NCI-H2227 (cell line): Measurements from ENCODE around the gene VSTM1.

Experiments used
- DNase-seq: peaks from one replicate; lab custom pipeline; 2025; ENCODE audit not compliant: unreplicated experiment; lab: John Stamatoyannopoulos, UW

The VSTM1 gene

DNA sequence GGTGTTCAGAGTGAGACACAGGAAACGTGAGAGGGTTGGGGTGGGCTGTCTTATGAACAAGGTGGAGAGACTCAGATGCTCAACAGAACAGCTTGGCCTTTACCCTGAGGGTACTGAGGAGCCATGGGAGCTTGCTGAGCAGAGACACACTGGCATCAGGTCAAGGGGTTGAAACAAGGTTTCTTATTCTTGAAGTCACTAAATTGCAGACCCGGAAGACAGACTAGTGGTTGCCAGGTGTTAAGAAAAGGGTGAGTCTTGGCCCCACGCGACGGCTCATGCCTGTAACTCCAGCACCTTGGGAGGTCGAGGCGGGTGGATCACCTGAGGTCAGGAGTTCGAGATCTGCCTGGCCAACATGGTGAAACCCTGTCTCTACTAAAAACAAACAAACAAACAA lies 49.8 kb downstream of the VSTM1 start:
- DNase-seq, result no peak

GRCh38 chr19:54011507-54012211 lies 52.0 kb downstream of the VSTM1 start:
- DNase-seq, result no peak

GRCh38 chr19:54010474-54010873 lies 53.2 kb downstream of the VSTM1 start:
- no peak for DNase-seq

- no peak for DNase-seq
Observed at GRCh38 chr19:54009440-54009839, 54.3 kb downstream of the VSTM1 start.

DNA sequence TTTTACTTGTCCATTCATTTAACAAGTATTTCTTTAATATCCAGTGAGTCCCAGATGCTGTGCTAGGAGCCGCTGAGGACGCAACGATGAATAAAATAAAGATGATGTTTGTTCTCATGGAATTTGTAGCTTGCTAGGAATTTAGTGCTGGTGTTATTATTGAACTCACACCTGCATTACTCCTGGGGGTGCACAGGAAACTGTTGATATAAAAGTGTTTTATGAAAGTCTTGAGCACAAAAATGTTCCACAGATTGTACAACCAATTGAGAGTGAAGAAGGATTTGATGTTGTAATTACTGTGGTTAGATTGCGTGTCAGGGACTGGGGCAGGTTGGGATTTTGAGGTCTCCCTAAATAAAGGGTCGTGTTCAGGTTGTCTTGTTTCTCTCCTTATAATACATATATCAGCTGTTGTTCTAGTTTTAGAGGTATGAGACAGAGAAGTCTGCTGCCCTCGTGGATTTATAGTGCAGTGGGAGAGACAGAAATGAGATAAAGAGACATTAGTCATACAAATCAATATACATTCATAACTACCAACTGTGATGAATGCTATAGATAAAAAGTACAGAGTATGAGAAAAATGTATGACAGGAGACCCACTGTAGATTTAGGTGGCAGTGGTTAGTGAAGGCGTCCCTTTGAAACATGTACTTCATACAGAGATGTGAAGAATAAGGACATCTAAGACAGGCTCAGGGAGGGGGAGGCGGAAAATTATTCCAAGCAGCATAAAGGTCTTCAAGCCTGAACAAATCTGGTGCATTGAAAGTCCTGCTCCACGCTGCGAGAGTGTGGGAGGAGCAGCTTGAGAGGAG lies 61.0 kb downstream of the VSTM1 start:
- DNase-seq, result no peak

DNA sequence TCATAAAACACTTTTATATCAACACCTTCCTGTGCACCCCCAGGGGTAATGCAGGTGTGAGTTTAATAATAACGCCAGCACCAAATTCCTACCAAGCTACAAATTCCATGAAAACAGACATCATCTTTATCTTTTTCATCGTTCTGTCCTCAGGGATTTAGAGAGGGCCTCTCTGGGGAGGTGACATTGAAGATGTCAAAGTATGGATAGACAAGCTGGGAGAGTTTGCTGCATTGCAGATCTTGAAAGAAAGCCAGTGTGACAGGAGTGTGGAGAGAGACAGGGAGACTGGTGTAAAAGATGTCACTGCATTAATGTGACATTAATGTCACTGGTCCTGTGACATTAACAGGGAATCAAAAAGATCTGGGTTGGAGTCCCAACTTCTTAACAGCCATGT lies 62.2 kb downstream of the VSTM1 start:
- DNase-seq, result no peak

- no peak for DNase-seq
Observed at GRCh38 chr19:53999694-54000093, 64.0 kb downstream of the VSTM1 start.

- no peak for DNase-seq
Observed at GRCh38 chr19:53998223-53998622, 65.5 kb downstream of the VSTM1 start.

GRCh38 chr19:53994811-53995210 lies 68.9 kb downstream of the VSTM1 start:
- no peak for DNase-seq

DNA sequence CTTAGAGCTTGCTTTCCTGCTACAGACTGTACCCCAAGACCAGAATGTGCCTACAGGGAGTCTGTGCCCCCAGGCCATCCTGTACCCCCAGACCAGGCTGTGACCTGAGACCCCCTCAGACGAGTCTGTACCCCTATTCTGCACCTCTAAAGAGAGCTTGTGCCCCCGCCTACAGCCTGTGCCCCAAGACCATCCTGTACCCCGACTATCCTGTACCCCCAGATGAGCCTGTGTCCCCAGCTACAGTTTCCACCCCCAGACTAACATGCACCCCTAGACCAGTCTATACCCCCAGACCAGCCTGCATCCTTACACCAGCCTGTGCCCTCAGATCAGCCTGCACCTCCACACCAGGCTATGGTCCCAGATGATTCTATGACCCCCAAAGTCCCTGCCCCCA lies 70.2 kb downstream of the VSTM1 start:
- no peak for DNase-seq

DNA sequence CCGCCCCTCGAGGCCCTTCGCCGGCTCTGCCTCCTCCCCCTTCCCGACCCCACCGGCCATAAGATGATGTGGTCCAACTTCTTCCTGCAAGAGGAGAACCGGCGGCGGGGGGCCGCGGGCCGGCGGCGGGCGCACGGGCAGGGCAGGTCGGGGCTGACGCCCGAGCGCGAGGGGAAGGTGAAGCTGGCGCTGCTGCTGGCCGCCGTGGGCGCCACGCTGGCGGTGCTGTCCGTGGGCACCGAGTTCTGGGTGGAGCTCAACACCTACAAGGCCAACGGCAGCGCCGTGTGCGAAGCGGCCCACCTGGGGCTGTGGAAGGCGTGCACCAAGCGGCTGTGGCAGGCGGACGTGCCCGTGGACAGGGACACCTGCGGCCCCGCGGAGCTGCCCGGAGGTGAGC lies 70.9 kb downstream of the VSTM1 start:
- no peak for DNase-seq

DNA sequence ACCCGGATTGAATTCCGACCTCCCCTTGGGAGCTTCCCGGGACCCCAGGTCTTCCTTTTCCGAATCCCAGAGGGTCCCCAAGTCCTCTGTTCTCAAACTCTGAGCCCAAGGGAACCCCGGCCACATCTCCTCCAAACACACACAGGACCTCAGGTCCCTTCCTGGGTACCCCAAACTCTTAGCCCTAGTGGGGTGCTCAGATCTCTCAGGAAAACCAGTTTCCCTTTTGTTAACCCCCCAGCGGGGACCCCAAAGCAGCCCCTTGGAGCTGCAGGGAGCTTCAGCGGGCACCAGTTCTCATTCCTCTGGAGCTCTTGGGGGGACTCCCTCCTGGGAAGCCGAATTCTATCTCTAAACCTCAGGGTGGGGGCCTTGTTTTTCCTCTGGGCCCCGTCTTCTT lies 71.5 kb downstream of the VSTM1 start:
- no peak for DNase-seq

DNA sequence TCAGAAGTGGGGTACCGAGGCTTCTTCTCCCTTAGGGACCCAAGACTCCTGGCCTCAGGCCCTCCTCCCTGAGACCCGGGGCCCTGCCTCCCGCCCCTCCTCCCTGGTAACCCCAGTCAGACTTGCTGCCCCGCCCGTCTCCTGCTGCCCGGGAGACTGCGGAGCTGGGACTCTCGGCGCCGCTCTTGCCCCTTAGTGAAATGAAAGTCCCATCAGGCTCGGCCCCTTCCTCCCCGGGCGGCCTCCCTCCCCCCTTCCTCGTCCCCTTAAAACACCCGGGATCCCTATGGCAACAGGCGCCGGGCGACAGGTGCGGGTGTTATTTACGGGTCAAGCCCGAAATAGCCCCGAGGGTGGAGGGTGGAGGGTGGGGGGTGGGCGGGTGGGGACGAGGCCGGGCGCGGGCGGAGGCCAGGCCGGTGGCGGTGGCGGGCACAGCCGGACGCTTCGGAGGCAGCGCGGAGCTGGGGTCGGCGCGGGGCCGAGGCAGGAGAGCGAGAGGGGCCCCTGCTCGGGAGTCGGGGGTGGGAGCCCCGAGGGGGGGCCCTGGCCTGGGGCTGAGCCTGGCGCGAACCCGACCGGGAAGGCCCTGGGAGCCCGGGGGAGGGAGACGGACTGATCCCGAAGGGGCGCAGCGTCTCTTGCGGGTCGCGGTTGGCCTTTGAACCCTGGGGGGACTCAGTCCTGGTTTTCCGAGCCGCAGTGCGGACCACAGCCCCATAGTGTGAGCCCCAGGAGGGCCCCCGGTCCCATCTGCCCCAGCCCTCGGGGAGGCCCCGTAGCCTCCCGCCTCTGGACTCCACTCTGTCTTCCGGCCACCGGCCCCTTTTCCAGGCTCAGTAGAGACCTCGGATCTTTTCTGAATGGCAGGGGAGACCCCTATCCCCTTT lies 72.2 kb downstream of the VSTM1 start, which contains the start of gene CACNG6:
Gene CACNG6, plus strand, starts transcription at position 414 of the 890 bp plus-strand sequence. CDS start 1,241 bp downstream, outside the sequence.
- peak; percentile 76 for DNase-seq
